Astrocyte (in vitro differentiated cells and primary cell): ENCODE measurements around the gene PPP1R12A. TPM values are rescaled to one million over a fixed set of nuclear protein-coding genes. Genes with fewer than 3 reads are reported as not detected.

Source experiments
- DNase-seq: peaks from one replicate; pipeline ENCODE4 v3.0.0-alpha.2; 2010; ENCODE audit warnings: low read depth
- FAIRE-seq: peaks from 2 replicates; lab custom pipeline; 2011; peaks lifted over from hg19 to GRCh38; lab: Jason Lieb, UNC
- H2AFZ ChIP-seq: 2 replicates; pipeline ENCODE4 v1.6.0; 2012; ENCODE audit warnings: low read depth, low read length, inconsistent platforms
- H3K27ac ChIP-seq: 2 replicates; pipeline ENCODE4 v1.5.1; 2011; ENCODE audit warnings: low read depth, low read length, inconsistent platforms
- H3K27me3 ChIP-seq: 2 replicates; pipeline ENCODE4 v1.6.0; 2011; ENCODE audit warnings: low read length, inconsistent platforms; ENCODE audit not compliant: insufficient read depth
- H3K36me3 ChIP-seq: 2 replicates; pipeline ENCODE4 v1.5.1; 2011; ENCODE audit warnings: low read length, inconsistent platforms; ENCODE audit not compliant: insufficient read depth
- H3K4me1 ChIP-seq: 2 replicates; pipeline ENCODE4 v1.5.1; 2011; ENCODE audit warnings: low read length, inconsistent platforms; ENCODE audit not compliant: insufficient read depth
- H3K4me2 ChIP-seq: 2 replicates; pipeline ENCODE4 v1.6.0; 2012; ENCODE audit warnings: low read length, inconsistent platforms
- H3K4me3 ChIP-seq: 2 replicates; pipeline ENCODE4 v1.5.1; 2011; ENCODE audit warnings: low read depth, mild to moderate bottlenecking, low read length, inconsistent platforms; ENCODE audit not compliant: insufficient read depth
- H3K79me2 ChIP-seq: 2 replicates; pipeline ENCODE4 v1.6.0; 2012; ENCODE audit warnings: mild to moderate bottlenecking, low read length, inconsistent platforms; ENCODE audit not compliant: insufficient read depth
- H3K9ac ChIP-seq: 2 replicates; pipeline ENCODE4 v1.6.0; 2012; ENCODE audit warnings: mild to moderate bottlenecking, low read length, inconsistent platforms
- H3K9me3 ChIP-seq: 2 replicates; pipeline ENCODE4 v1.5.1; 2012; ENCODE audit warnings: low read depth, mild to moderate bottlenecking, low read length, inconsistent platforms; ENCODE audit not compliant: insufficient read depth
- H4K20me1 ChIP-seq: 2 replicates; pipeline ENCODE4 v1.6.0; 2012; ENCODE audit warnings: low read length, inconsistent platforms; ENCODE audit not compliant: insufficient read depth
- H3K27ac Mint-ChIP-seq: one replicate; pipeline ENCODE4 v1.8.0; 2021; ENCODE audit warnings: mild to moderate bottlenecking, mixed read lengths; ENCODE audit not compliant: unreplicated experiment
- H3K27me3 Mint-ChIP-seq: one replicate; pipeline ENCODE4 v1.8.0; 2021; ENCODE audit warnings: low read depth, mixed read lengths; ENCODE audit not compliant: unreplicated experiment
- H3K36me3 Mint-ChIP-seq: one replicate; pipeline ENCODE4 v1.8.0; 2021; ENCODE audit warnings: low read depth, mixed read lengths; ENCODE audit not compliant: unreplicated experiment
- H3K4me1 Mint-ChIP-seq: one replicate; pipeline ENCODE4 v1.8.0; 2021; ENCODE audit warnings: low read depth, mixed read lengths; ENCODE audit not compliant: unreplicated experiment
- H3K4me3 Mint-ChIP-seq: one replicate; pipeline ENCODE4 v1.8.0; 2021; ENCODE audit warnings: mild to moderate bottlenecking, moderate library complexity, mixed read lengths; ENCODE audit not compliant: unreplicated experiment
- H3K9me3 Mint-ChIP-seq: one replicate; pipeline ENCODE4 v1.8.0; 2021; ENCODE audit warnings: mild to moderate bottlenecking, mixed read lengths; ENCODE audit not compliant: unreplicated experiment
- CTCF ChIP-seq: IDR thresholded peaks from 2 replicates; pipeline ENCODE4 v1.5.1; 2011; ENCODE audit warnings: low read depth, mild to moderate bottlenecking, inconsistent platforms, low read length, moderate library complexity; ENCODE audit not compliant: insufficient read depth
- EZH2 ChIP-seq: IDR thresholded peaks from 2 replicates; pipeline ENCODE4 v1.6.1; 2012; ENCODE audit warnings: mild to moderate bottlenecking, low read length, inconsistent platforms; ENCODE audit not compliant: insufficient read depth
- total RNA-seq: library from RNA; stranded (reverse); gene quantifications from 2 replicates; pipeline ENCODE4 v1.2.1, GENCODE V29; 2021

The PPP1R12A gene
- total RNA-seq, 1 donor from 2014 or later = 115 TPM

GRCh38 chr12:79895071-79895470 is 39.8 kb downstream of the PPP1R12A start:
- no peak overlapping the region for H3K4me3 Mint-ChIP-seq
- no peaks in the 10 kb centered on the region for H3K27me3 Mint-ChIP-seq
- Histone ChIP-seq H3K9me3 (no peaks in the 10 kb centered on the region), H3K79me2 (peaks cover 92% of the 10 kb centered on the region), H3K4me1 (peaks cover 12% of the 10 kb centered on the region), H3K9ac (no peak overlapping the region), H3K27ac (no peak overlapping the region), H3K36me3 (no peaks in the 10 kb centered on the region), H3K4me3 (no peak overlapping the region), H2AFZ (no peak overlapping the region), H3K27me3 (no peaks in the 10 kb centered on the region), H3K4me2 (no peak overlapping the region), H4K20me1 (peaks cover 64% of the 10 kb centered on the region)
- peaks cover 50% of the 10 kb centered on the region for H3K4me1 Mint-ChIP-seq
- H3K9me3 Mint-ChIP-seq = no peaks in the 10 kb centered on the region
- TF ChIP-seq EZH2 = no peak
- no peak for TF ChIP-seq CTCF
- no peak overlapping the region for H3K27ac Mint-ChIP-seq
- FAIRE-seq = no peak
- no peak for DNase-seq
- H3K36me3 Mint-ChIP-seq = no peaks in the 10 kb centered on the region

- TF ChIP-seq EZH2 (no peak), CTCF (no peak)
- Mint-ChIP-seq H3K4me1 (peaks cover 52% of the 10 kb centered on the region), H3K27me3 (no peaks in the 10 kb centered on the region), H3K27ac (no peak overlapping the region), H3K36me3 (no peaks in the 10 kb centered on the region), H3K4me3 (no peak overlapping the region), H3K9me3 (no peaks in the 10 kb centered on the region)
- H2AFZ ChIP-seq = no peak overlapping the region
- H3K4me1 ChIP-seq = no peaks in the 10 kb centered on the region
- FAIRE-seq (no peak), DNase-seq (no peak)
- peaks cover 67% of the 10 kb centered on the region for H4K20me1 ChIP-seq
- no peak overlapping the region for H3K27ac ChIP-seq
- no peak overlapping the region for H3K9ac ChIP-seq
- no peak overlapping the region for H3K4me3 ChIP-seq
- H3K79me2 ChIP-seq = peaks cover 100% of the 10 kb centered on the region
- no peaks in the 10 kb centered on the region for H3K9me3 ChIP-seq
- H3K27me3 ChIP-seq = no peaks in the 10 kb centered on the region
- H3K4me2 ChIP-seq = no peak overlapping the region
- H3K36me3 ChIP-seq = no peaks in the 10 kb centered on the region
Observed at GRCh38 chr12:79891506-79892162, 43.3 kb downstream of the PPP1R12A start.

- peaks cover 55% of the 10 kb centered on the region for H4K20me1 ChIP-seq
- H3K4me2 ChIP-seq = no peak overlapping the region
- H3K27me3 ChIP-seq = no peaks in the 10 kb centered on the region
- Mint-ChIP-seq H3K27me3 (no peaks in the 10 kb centered on the region), H3K36me3 (no peaks in the 10 kb centered on the region), H3K27ac (no peak overlapping the region), H3K4me1 (peaks cover 43% of the 10 kb centered on the region), H3K4me3 (no peak overlapping the region), H3K9me3 (no peaks in the 10 kb centered on the region)
- no peak overlapping the region for H3K27ac ChIP-seq
- no peaks in the 10 kb centered on the region for H3K9me3 ChIP-seq
- no peak overlapping the region for H3K4me3 ChIP-seq
- H2AFZ ChIP-seq = no peak overlapping the region
- peaks cover 15% of the 10 kb centered on the region for H3K4me1 ChIP-seq
- FAIRE-seq = no peak
- TF ChIP-seq EZH2 (no peak), CTCF (no peak)
- no peak for DNase-seq
- H3K36me3 ChIP-seq = no peaks in the 10 kb centered on the region
- peaks cover 100% of the 10 kb centered on the region for H3K79me2 ChIP-seq
- no peak overlapping the region for H3K9ac ChIP-seq
Observed at GRCh38 chr12:79887890-79888289, 47.0 kb downstream of the PPP1R12A start.
